Measurements from ENCODE around the gene EXOC1. TPM values are rescaled to one million over a fixed set of nuclear protein-coding genes. Genes with fewer than 3 reads are reported as not detected.
A peak's percentile ranks its signal among the peaks of the same experiment; 100 is the strongest.

EXOC1 gene
- total RNA-seq (10 to 100 TPM; 31.1 to 63.6 TPM), polyA plus RNA-seq (10 to 100 TPM; 18.4 to 23.5 TPM)
- long read RNA-seq, donor 1, partial matches to known transcripts: 0 of 2 reads
- long read RNA-seq, donor 1, other reads (novel, unspliced or antisense): 0 of 2 reads
- long read RNA-seq, donor 2: 0 reads
- long read RNA-seq, donor 3, partial matches to known transcripts: 0 of 5 reads
- long read RNA-seq, donor 3, other reads (novel, unspliced or antisense): 0 of 5 reads
- long read RNA-seq, donor 4: 0 reads
- long read RNA-seq, donor 5, partial matches to known transcripts: 16 of 23 reads
- long read RNA-seq, donor 5, other reads (novel, unspliced or antisense): 6 of 23 reads

GRCh38 chr4:55853484-55854046 lies at the start of gene EXOC1:
Gene EXOC1, plus strand, starts transcription at chr4:55853648. Its CDS starts 4,676 bp downstream, at chr4:55858324.
- 0 to 1% methylated on average over 50 of the region's 50 CpGs for WGBS, 2 donors

GRCh38 chr4:55807556-55807955 lies 45.9 kb upstream of the EXOC1 start:
- no peak overlapping the region for H3K27ac ChIP-seq (ENCODE audit: low read depth in 1 of 2, low read length in 1 of 2)
- no peak overlapping the region for H3K9ac ChIP-seq (ENCODE audit: insufficient read depth in 1 of 2, low read length in 2 of 2)
- no peak overlapping the region for H3K4me3 ChIP-seq
- DNase-seq (no peak), ATAC-seq (ENCODE audit: insufficient read depth, low FRiP score) (no peak)
- no peaks in the 10 kb centered on the region for H3K36me3 ChIP-seq (ENCODE audit: control insufficient read depth in 4 of 4, insufficient read depth in 4 of 4, low read length in 4 of 4)
- H3K27me3 ChIP-seq (ENCODE audit: control insufficient read depth in 3 of 3, insufficient read depth in 3 of 3, low read length in 2 of 3): peaks cover 0 to 3% (median 0%) of the 10 kb centered on the region in 3 donors
- no peaks in the 10 kb centered on the region for H3K4me1 ChIP-seq (ENCODE audit: control insufficient read depth in 5 of 5, insufficient read depth in 5 of 5, low read length in 5 of 5)
- no peaks in the 10 kb centered on the region for H3K9me3 ChIP-seq (ENCODE audit: control insufficient read depth in 4 of 4, insufficient read depth in 3 of 4, low read length in 3 of 4)
- TF ChIP-seq, protein P1, sequence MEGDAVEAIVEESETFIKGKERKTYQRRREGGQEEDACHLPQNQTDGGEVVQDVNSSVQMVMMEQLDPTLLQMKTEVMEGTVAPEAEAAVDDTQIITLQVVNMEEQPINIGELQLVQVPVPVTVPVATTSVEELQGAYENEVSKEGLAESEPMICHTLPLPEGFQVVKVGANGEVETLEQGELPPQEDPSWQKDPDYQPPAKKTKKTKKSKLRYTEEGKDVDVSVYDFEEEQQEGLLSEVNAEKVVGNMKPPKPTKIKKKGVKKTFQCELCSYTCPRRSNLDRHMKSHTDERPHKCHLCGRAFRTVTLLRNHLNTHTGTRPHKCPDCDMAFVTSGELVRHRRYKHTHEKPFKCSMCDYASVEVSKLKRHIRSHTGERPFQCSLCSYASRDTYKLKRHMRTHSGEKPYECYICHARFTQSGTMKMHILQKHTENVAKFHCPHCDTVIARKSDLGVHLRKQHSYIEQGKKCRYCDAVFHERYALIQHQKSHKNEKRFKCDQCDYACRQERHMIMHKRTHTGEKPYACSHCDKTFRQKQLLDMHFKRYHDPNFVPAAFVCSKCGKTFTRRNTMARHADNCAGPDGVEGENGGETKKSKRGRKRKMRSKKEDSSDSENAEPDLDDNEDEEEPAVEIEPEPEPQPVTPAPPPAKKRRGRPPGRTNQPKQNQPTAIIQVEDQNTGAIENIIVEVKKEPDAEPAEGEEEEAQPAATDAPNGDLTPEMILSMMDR (IDR thresholded peaks at IDR 0.05; ENCODE audit: control extremely low read depth, extremely low read depth): no peak

More at GRCh38 chr4:55853484-55854046, at the start of gene EXOC1:
- H3K27me3 ChIP-seq (ENCODE audit: control insufficient read depth in 3 of 3, insufficient read depth in 3 of 3, low read length in 2 of 3): peaks cover 0 to 14% (median 2%) of the 10 kb centered on the region in 3 donors
- peaks cover 0 to 9% (median 5%) of the 10 kb centered on the region in 5 donors for H3K4me1 ChIP-seq (ENCODE audit: control insufficient read depth in 5 of 5, insufficient read depth in 5 of 5, low read length in 5 of 5)
- ATAC-seq (ENCODE audit: insufficient read depth, low FRiP score) (peak; percentile 99), DNase-seq (peak; percentile 98)
- H3K4me3 ChIP-seq: peak within 1 kb of the TSS; percentile 91
- H3K36me3 ChIP-seq (ENCODE audit: control insufficient read depth in 4 of 4, insufficient read depth in 4 of 4, low read length in 4 of 4): peaks cover 0 to 3% (median 0%) of the 10 kb centered on the region in 4 donors
- no peaks in the 10 kb centered on the region for H3K9me3 ChIP-seq (ENCODE audit: control insufficient read depth in 4 of 4, insufficient read depth in 3 of 4, low read length in 3 of 4)
- H3K9ac ChIP-seq (ENCODE audit: insufficient read depth in 1 of 2, low read length in 2 of 2): peak within 1 kb of the TSS; percentile 17 to 57
- TF ChIP-seq, protein P1 (IDR thresholded peaks at IDR 0.05; ENCODE audit: control extremely low read depth, extremely low read depth): no peak
- H3K27ac ChIP-seq (ENCODE audit: low read depth in 1 of 2, low read length in 1 of 2): peak within 1 kb of the TSS; percentile 92 to 93

GRCh38 chr4:55808186-55808585 lies 45.3 kb upstream of the EXOC1 start:
- Histone ChIP-seq H3K27ac (ENCODE audit: low read depth in 1 of 2, low read length in 1 of 2) (no peak overlapping the region), H3K4me1 (ENCODE audit: control insufficient read depth in 5 of 5, insufficient read depth in 5 of 5, low read length in 5 of 5) (no peaks in the 10 kb centered on the region), H3K9ac (ENCODE audit: insufficient read depth in 1 of 2, low read length in 2 of 2) (no peak overlapping the region), H3K4me3 (no peak overlapping the region), H3K27me3 (ENCODE audit: control insufficient read depth in 3 of 3, insufficient read depth in 3 of 3, low read length in 2 of 3) (peaks cover 0 to 3% (median 0%) of the 10 kb centered on the region in 3 donors), H3K36me3 (ENCODE audit: control insufficient read depth in 4 of 4, insufficient read depth in 4 of 4, low read length in 4 of 4) (no peaks in the 10 kb centered on the region), H3K9me3 (ENCODE audit: control insufficient read depth in 4 of 4, insufficient read depth in 3 of 4, low read length in 3 of 4) (no peaks in the 10 kb centered on the region)
- no peak for ATAC-seq (ENCODE audit: insufficient read depth, low FRiP score)
- TF ChIP-seq, protein P1 (IDR thresholded peaks at IDR 0.05; ENCODE audit: control extremely low read depth, extremely low read depth): no peak
- DNase-seq: no peak
- 53 to 71% methylated on average over 2 of the region's 2 CpGs for WGBS, 2 donors
